GM19099 (cell line): ENCODE measurements around the gene CA5A.

ENCODE experiments used
- POLR2A ChIP-seq: IDR thresholded peaks from 3 replicates; pipeline ENCODE4 v1.6.1; 2011; ENCODE audit warnings: low read depth; ENCODE audit not compliant: insufficient read length; ENCODE audit errors: extremely low read depth

The CA5A gene

DNA sequence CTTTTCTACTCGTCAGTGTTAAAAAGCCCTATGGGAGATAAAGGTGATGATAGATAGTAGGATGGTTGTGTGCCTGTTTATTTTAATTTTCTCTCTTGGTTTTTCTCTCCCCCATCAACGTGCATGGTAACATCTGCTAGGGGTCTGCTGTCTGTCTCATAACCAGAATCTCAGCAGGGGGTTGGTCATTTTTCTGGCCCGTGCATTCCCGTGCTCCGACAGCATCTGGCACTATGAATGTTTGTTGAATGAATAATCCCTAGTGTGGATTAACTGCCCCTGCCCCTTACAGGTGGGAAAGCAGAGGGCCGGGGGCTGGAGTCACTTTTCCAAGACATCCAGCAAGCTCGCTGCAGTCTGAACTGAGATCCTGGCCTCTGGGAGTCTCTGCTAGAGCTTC, 6.3 kb downstream of the CA5A start:
- TF ChIP-seq POLR2A: no peak

- TF ChIP-seq POLR2A: no peak
Measured at GRCh38 chr16:87927195-87927562, 9.2 kb downstream of the CA5A start.

GRCh38 chr16:87926246-87927194, 9.8 kb downstream of the CA5A start:
- TF ChIP-seq POLR2A: no peak

GRCh38 chr16:87924811-87925670, 11.3 kb downstream of the CA5A start:
- TF ChIP-seq POLR2A: no peak

GRCh38 chr16:87924041-87924810, 12.1 kb downstream of the CA5A start:
- TF ChIP-seq POLR2A: no peak

DNA sequence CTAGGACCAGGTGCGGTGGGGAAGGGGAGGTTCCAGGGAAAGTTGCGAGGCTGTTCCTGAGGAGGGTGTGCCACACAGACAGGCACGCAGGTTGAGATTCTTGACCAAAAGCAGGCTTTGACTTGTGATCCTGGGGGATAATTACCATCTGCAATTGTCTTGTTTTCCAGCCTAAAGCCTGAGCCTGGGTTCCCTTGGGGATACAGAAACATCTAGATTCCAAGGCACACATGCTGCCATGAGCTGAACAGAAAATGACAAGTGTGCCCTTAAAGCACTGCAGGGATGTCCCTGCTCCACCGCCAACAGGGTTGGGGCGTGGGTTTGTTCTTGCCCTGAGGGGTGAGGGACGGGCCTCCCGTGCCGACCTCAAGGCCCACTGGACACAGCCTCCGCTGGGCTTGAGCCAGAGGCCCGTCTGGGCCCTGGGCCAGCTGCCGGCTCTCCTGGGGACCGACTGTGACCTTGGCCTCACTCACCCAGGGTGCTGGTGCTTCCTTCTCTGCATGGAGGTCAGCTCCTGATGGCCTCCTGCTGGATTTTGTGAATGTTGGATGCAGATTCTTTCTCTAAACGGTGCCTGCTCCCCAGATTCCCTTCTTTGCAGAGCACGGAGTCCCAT, 14.0 kb downstream of the CA5A start:
- TF ChIP-seq POLR2A: no peak

- TF ChIP-seq POLR2A: no peak
Measured at GRCh38 chr16:87921236-87921773, 15.0 kb downstream of the CA5A start.

GRCh38 chr16:87919681-87919994, 16.7 kb downstream of the CA5A start:
- TF ChIP-seq POLR2A: no peak

GRCh38 chr16:87918866-87919680, 17.3 kb downstream of the CA5A start:
- TF ChIP-seq POLR2A: no peak

DNA sequence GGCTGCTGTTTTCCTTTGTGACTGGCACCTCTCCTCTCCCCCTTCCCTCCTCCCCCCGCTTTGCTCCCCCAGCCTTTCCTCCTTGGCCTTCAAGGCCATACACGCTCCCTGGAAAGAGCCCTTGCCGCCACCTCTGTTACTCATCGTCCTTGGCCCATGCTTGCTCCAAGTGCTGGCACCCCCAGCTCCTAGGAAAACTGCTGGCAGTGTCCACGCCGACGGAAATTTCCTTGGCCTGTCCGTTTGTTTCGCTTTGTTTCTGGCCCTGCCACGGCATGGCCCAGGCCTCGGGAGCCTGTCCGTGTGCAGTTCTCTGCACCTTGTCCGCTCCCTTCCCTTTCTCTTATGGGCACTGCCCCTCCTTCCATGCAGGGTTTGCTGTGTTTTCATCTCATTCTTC, 18.0 kb downstream of the CA5A start:
- no peak for TF ChIP-seq POLR2A

DNA sequence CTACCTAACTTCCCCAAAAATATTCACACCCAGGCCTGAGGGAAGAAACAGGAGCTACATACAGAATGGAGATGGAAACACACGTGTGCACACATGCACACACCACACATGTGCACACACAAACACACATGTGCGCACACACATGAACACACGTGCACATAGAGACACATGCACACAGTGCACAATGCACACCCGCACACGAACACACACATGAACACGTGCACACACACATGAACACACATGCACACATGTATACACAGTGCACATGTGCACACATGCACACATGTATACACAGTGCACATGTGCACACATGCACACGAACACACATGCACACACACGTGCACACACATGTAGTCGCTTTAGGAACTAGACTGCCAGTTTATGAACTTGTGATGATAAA, 18.8 kb downstream of the CA5A start:
- no peak for TF ChIP-seq POLR2A

DNA sequence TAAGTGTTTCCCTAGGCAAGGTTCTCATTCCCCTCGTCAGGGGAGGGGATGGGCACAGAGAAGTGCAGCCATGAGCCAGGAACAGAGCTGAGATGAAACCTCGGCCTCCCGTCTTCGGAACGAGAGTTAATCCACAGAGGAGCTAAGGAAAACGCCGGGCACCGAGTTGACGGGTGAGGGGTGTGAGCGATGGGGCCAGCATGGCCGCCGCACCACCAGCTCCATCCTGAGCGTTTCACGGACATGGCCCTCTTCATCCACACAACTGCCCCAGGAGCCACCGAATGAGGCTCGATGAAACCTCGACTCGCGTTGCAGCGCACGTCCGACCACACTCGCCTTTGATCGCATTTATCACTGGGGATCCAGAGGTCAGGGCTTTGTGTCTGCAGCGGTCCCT, 21.5 kb downstream of the CA5A start:
- TF ChIP-seq POLR2A: no peak
